Loucy (cell line): Measurements from ENCODE around the gene ACTRT2.

ENCODE experiments used
- H2AFZ ChIP-seq: fragments of 200-600 bp; sonication (generic); 2 replicates; pipeline ENCODE4 v1.6.0; 2016; ENCODE audit warnings: antibody characterized with exemption, mild to moderate bottlenecking, low read length, moderate library complexity
- H3F3A ChIP-seq: fragments of 200-600 bp; 2 replicates; pipeline ENCODE4 v1.6.0; 2016; ENCODE audit warnings: antibody characterized with exemption, low read depth, mild to moderate bottlenecking
- H3K27me3 ChIP-seq: fragments of 200-600 bp; sonication (generic); 2 replicates; pipeline ENCODE4 v1.6.1; 2014; ENCODE audit warnings: low read length, mild to moderate bottlenecking; ENCODE audit not compliant: insufficient read depth, poor library complexity, severe bottlenecking
- H3K36me3 ChIP-seq: fragments of 200-600 bp; sonication (generic); 2 replicates; pipeline ENCODE4 v1.6.1; 2016; ENCODE audit warnings: low read length; ENCODE audit not compliant: insufficient read depth
- H3K4me1 ChIP-seq: fragments of 200-600 bp; sonication (generic); 2 replicates; pipeline ENCODE4 v1.5.1; 2014; ENCODE audit warnings: low read length, mild to moderate bottlenecking; ENCODE audit not compliant: insufficient read depth, poor library complexity, severe bottlenecking
- H3K4me2 ChIP-seq: fragments of 200-600 bp; sonication (generic); 2 replicates; pipeline ENCODE4 v1.6.0; 2014; ENCODE audit warnings: antibody characterized with exemption, low read length, low read depth, mild to moderate bottlenecking; ENCODE audit not compliant: poor library complexity, severe bottlenecking
- H3K4me3 ChIP-seq: fragments of 200-600 bp; sonication (generic); 2 replicates; pipeline ENCODE4 v1.5.1; 2014; ENCODE audit warnings: low read length, mild to moderate bottlenecking, mixed read lengths; ENCODE audit not compliant: poor library complexity, severe bottlenecking
- H3K79me2 ChIP-seq: fragments of 200-600 bp; sonication (generic); 2 replicates; pipeline ENCODE4 v1.6.1; 2014; ENCODE audit warnings: low read length; ENCODE audit not compliant: insufficient read depth
- H3K9ac ChIP-seq: fragments of 200-600 bp; sonication (generic); 2 replicates; pipeline ENCODE4 v1.6.0; 2014; ENCODE audit warnings: mild to moderate bottlenecking, low read depth, low read length, moderate library complexity; ENCODE audit not compliant: poor library complexity, severe bottlenecking
- H3K9me2 ChIP-seq: fragments of 200-600 bp; sonication (generic); replicated peaks from 2 replicates; pipeline ENCODE4 v1.6.1; 2016; ENCODE audit warnings: low read depth, low read length, mixed read lengths
- H3K9me3 ChIP-seq: fragments of 200-600 bp; sonication (generic); 2 replicates; pipeline ENCODE4 v1.6.1; 2014; ENCODE audit warnings: mild to moderate bottlenecking, antibody characterized with exemption, low read length, low read depth; ENCODE audit not compliant: insufficient read depth
- H4K20me1 ChIP-seq: fragments of 200-600 bp; sonication (generic); 2 replicates; pipeline ENCODE4 v1.6.0; 2014; ENCODE audit warnings: antibody characterized with exemption, low read length, mild to moderate bottlenecking; ENCODE audit not compliant: insufficient read depth, poor library complexity, severe bottlenecking
- EZH2phosphoT487 ChIP-seq: fragments of 200-600 bp; IDR thresholded peaks from 2 replicates; pipeline ENCODE4 v1.6.1; 2018; ENCODE audit warnings: antibody characterized with exemption, mild to moderate bottlenecking, moderate library complexity, borderline replicate concordance
- TF ChIP-seq, protein P1 (sequence below): fragments of 200-600 bp; sonication (generic); conservative IDR thresholded peaks from 2 replicates; pipeline ENCODE4 v1.5.1; 2014; ENCODE audit warnings: mild to moderate bottlenecking, antibody characterized with exemption, low read length

The ACTRT2 gene

DNA sequence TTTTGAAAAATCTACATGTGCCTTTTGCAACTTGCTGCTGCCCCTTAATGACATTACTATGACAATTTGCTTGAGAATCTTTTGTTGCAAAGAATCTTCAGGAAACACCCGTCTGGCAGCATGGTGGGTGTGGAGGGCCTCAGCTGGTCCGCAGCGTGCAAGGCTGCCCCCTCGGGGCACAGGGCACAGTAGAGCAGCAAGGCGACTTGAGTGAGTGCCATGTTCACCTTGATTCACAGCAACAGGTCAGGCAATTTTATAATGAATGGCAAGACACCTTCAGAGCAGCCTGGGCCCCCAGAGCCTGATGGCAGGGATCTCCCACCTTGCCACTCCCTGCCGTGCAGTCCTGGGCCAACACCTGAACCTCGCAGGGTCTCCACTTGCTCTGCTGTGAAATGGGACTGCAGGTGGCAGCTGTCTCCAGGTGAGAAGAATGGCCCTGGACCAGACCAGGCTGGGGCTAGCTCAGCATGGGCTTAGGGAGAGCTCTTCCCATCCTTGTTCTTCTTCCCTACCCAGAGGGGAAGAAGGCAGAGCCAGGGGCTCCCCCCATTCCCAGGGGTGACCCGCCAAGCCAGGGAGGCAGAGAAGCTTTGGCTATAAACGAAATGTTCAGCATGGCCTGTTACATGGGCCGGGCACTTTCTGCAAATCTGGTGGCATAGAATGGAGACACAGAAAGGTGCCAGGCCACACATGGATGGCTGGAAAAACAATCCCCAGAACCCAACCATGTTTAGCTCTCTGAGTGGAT lies 34.5 kb upstream of the ACTRT2 start:
- Histone ChIP-seq H4K20me1 (no peaks in the 10 kb centered on the region), H3K9ac (no peak overlapping the region), H3F3A (no peaks in the 10 kb centered on the region), H2AFZ (no peak overlapping the region), H3K4me3 (no peak overlapping the region), H3K27me3 (no peaks in the 10 kb centered on the region), H3K36me3 (no peaks in the 10 kb centered on the region), H3K4me2 (no peak overlapping the region), H3K4me1 (no peaks in the 10 kb centered on the region), H3K79me2 (no peaks in the 10 kb centered on the region), H3K9me3 (no peaks in the 10 kb centered on the region), H3K9me2 (no peaks in the 10 kb centered on the region)
- TF ChIP-seq, protein P1, sequence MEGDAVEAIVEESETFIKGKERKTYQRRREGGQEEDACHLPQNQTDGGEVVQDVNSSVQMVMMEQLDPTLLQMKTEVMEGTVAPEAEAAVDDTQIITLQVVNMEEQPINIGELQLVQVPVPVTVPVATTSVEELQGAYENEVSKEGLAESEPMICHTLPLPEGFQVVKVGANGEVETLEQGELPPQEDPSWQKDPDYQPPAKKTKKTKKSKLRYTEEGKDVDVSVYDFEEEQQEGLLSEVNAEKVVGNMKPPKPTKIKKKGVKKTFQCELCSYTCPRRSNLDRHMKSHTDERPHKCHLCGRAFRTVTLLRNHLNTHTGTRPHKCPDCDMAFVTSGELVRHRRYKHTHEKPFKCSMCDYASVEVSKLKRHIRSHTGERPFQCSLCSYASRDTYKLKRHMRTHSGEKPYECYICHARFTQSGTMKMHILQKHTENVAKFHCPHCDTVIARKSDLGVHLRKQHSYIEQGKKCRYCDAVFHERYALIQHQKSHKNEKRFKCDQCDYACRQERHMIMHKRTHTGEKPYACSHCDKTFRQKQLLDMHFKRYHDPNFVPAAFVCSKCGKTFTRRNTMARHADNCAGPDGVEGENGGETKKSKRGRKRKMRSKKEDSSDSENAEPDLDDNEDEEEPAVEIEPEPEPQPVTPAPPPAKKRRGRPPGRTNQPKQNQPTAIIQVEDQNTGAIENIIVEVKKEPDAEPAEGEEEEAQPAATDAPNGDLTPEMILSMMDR, result no peak
- no peak for TF ChIP-seq EZH2phosphoT487

DNA sequence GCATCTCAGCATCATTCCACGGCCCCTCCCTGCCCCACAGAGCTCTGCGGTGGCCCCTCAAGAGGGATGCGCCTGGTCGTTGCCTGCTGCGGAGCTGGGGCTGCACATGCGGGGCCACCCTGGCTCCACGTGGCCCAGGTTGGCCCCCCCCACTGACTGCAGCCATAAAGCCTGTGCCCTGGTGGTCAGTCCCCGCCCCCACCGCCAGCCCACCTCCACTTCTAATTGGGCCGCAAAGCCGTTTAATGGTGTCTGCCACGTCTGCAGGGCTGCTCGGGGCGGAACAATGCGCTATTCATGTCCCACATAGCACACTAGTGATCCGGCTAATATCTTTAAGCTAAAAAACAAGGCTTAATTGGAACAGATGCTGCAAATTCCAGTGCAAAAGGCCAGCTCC lies 33.5 kb upstream of the ACTRT2 start:
- no peak for TF ChIP-seq EZH2phosphoT487
- TF ChIP-seq, protein P1, result no peak
- no peaks in the 10 kb centered on the region for H4K20me1 ChIP-seq
- no peaks in the 10 kb centered on the region for H3K9me2 ChIP-seq
- no peaks in the 10 kb centered on the region for H3K9me3 ChIP-seq
- no peaks in the 10 kb centered on the region for H3K79me2 ChIP-seq
- H3K4me1 ChIP-seq, result no peaks in the 10 kb centered on the region
- no peak overlapping the region for H3K9ac ChIP-seq
- H3K36me3 ChIP-seq, result no peaks in the 10 kb centered on the region
- no peak overlapping the region for H3K4me3 ChIP-seq
- H3F3A ChIP-seq, result no peaks in the 10 kb centered on the region
- H3K27me3 ChIP-seq, result no peaks in the 10 kb centered on the region
- H3K4me2 ChIP-seq, result no peak overlapping the region
- H2AFZ ChIP-seq, result no peak overlapping the region

DNA sequence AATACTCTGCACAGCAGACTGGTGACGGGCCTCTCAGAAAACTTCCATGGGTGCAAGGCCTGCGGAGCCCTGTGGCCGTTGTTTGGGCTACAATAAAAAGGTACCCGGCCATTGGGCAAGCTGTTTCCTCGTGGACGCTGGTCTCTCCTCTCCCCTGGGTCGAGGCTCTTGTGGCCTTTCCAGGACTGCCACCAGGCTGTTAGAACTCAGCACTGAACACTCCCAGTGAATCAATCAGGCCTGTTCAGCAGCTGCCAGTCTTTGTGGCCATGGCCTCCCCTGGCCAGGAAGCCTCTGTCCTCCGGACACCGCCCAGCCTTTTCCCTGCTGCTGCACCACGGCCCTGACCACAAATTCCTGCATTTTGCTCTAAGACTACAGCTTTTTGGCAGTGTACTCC lies 33.0 kb upstream of the ACTRT2 start:
- H3K79me2 ChIP-seq, result no peaks in the 10 kb centered on the region
- H3K4me2 ChIP-seq, result no peak overlapping the region
- no peak overlapping the region for H2AFZ ChIP-seq
- H3K27me3 ChIP-seq, result no peaks in the 10 kb centered on the region
- no peaks in the 10 kb centered on the region for H3K4me1 ChIP-seq
- no peaks in the 10 kb centered on the region for H3F3A ChIP-seq
- no peaks in the 10 kb centered on the region for H3K36me3 ChIP-seq
- H3K9me3 ChIP-seq, result no peaks in the 10 kb centered on the region
- no peak for TF ChIP-seq EZH2phosphoT487
- TF ChIP-seq, protein P1, result no peak
- H4K20me1 ChIP-seq, result no peaks in the 10 kb centered on the region
- no peaks in the 10 kb centered on the region for H3K9me2 ChIP-seq
- H3K4me3 ChIP-seq, result no peak overlapping the region
- no peak overlapping the region for H3K9ac ChIP-seq
